Thoracic aorta (tissue), 2 donors: ENCODE data around the gene NRP2. TPM values are rescaled to one million over a fixed set of nuclear protein-coding genes. Genes with fewer than 3 reads are reported as not detected.

Experiments
- ATAC-seq: fragments of 150-250 bp; one replicate; pipeline ENCODE4 v1.8.0; 2017; ENCODE audit warnings: low read depth; ENCODE audit not compliant: insufficient number of reproducible peaks, low FRiP score
- DNase-seq: peaks from one replicate; pipeline ENCODE4 v3.0.0-alpha.2; 2020; ENCODE audit warnings: low spot score
- H3K27ac ChIP-seq, 2 donors: fragments of 200-600 bp; sonication (generic); 1 replicate in 1 of 2; 2 replicates in 1 of 2; pipeline ENCODE4 v1.5.1; 2016; ENCODE audit warnings: mild to moderate bottlenecking in 2 of 2, moderate library complexity in 2 of 2
- H3K27me3 ChIP-seq: fragments of 200-600 bp; sonication (generic); replicated peaks from 2 replicates; pipeline ENCODE4 v1.6.0; 2016; ENCODE audit warnings: mild to moderate bottlenecking; ENCODE audit not compliant: insufficient read depth
- H3K36me3 ChIP-seq: fragments of 200-600 bp; sonication (generic); one replicate; pipeline ENCODE4 v1.5.1; 2016
- H3K4me1 ChIP-seq, 2 donors: fragments of 200-600 bp; sonication (generic); 1 replicate in 1 of 2; 2 replicates in 1 of 2; pipeline versions ENCODE4 v1.5.1 to v1.6.0; 2016; ENCODE audit warnings: low read depth in 2 of 2, mild to moderate bottlenecking in 1 of 2; ENCODE audit not compliant: control insufficient read depth in 1 of 2
- H3K4me3 ChIP-seq: fragments of 200-600 bp; sonication (generic); 2 replicates; pipeline ENCODE4 v1.5.1; 2016; ENCODE audit warnings: mild to moderate bottlenecking
- H3K9me3 ChIP-seq: fragments of 200-600 bp; sonication (generic); 2 replicates; pipeline ENCODE4 v1.5.1; 2016
- CTCF ChIP-seq: fragments of 200-600 bp; sonication (generic); IDR thresholded peaks from one replicate; pipeline ENCODE4 v1.5.1; 2019; ENCODE audit warnings: antibody characterized with exemption
- total RNA-seq, 2 donors: library from RNA; depleted of rRNA; stranded (reverse); fragments of >200 nt; gene quantifications; one replicate each; pipeline versions ENCODE4 v1.1.0 to v1.2.3, GENCODE V29; 2016

Gene NRP2
- total RNA-seq, 2 donors from 2014 or later = 73.5 to 75.1 TPM

- Histone ChIP-seq H3K4me3 (no peak overlapping the region), H3K36me3 (no peaks in the 10 kb centered on the region), H3K9me3 (no peaks in the 10 kb centered on the region), H3K4me1 (peaks cover 3 to 47% of the 10 kb centered on the region in 2 donors), H3K27ac (no peak overlapping the region), H3K27me3 (no peaks in the 10 kb centered on the region)
- DNase-seq = no peak
- no peak for TF ChIP-seq CTCF
- no peak for ATAC-seq
Observed at GRCh38 chr2:205658572-205658971, 23.7 kb upstream of the NRP2 start.

- Histone ChIP-seq H3K4me1 (peaks cover 3 to 44% of the 10 kb centered on the region in 2 donors), H3K27ac (no peak overlapping the region), H3K36me3 (no peaks in the 10 kb centered on the region), H3K9me3 (no peaks in the 10 kb centered on the region), H3K27me3 (no peaks in the 10 kb centered on the region), H3K4me3 (no peak overlapping the region)
- no peak for TF ChIP-seq CTCF
- ATAC-seq (no peak), DNase-seq (no peak)
Observed at GRCh38 chr2:205659922-205660321, 22.4 kb upstream of the NRP2 start.

- Histone ChIP-seq H3K27ac (no peak overlapping the region), H3K27me3 (no peaks in the 10 kb centered on the region), H3K36me3 (no peaks in the 10 kb centered on the region), H3K4me1 (peaks cover 3 to 37% of the 10 kb centered on the region in 2 donors), H3K4me3 (no peak overlapping the region), H3K9me3 (no peaks in the 10 kb centered on the region)
- DNase-seq = no peak
- TF ChIP-seq CTCF = no peak
- ATAC-seq = no peak
Observed at GRCh38 chr2:205660521-205661124, 21.7 kb upstream of the NRP2 start.

GRCh38 chr2:205661281-205661680 lies 21.0 kb upstream of the NRP2 start:
- H3K4me1 ChIP-seq = peaks cover 3 to 31% of the 10 kb centered on the region in 2 donors
- no peaks in the 10 kb centered on the region for H3K27me3 ChIP-seq
- no peak for TF ChIP-seq CTCF
- no peaks in the 10 kb centered on the region for H3K36me3 ChIP-seq
- H3K9me3 ChIP-seq = no peaks in the 10 kb centered on the region
- no peak for ATAC-seq
- H3K4me3 ChIP-seq = no peak overlapping the region
- no peak overlapping the region for H3K27ac ChIP-seq
- DNase-seq = no peak

GRCh38 chr2:205662206-205662965 lies 19.9 kb upstream of the NRP2 start:
- ATAC-seq = no peak
- no peak for TF ChIP-seq CTCF
- H3K9me3 ChIP-seq = no peaks in the 10 kb centered on the region
- H3K27me3 ChIP-seq = no peaks in the 10 kb centered on the region
- H3K27ac ChIP-seq = no peak overlapping the region
- no peak for DNase-seq
- H3K4me3 ChIP-seq = no peak overlapping the region
- peaks cover 0 to 20% of the 10 kb centered on the region in 2 donors for H3K4me1 ChIP-seq
- no peaks in the 10 kb centered on the region for H3K36me3 ChIP-seq
